Liver (tissue), 9 donors: Measurements from ENCODE around the gene STK36. TPM values are rescaled to one million over a fixed set of nuclear protein-coding genes. Genes with fewer than 3 reads are reported as not detected.

Experiments used
- DNase-seq: peaks from one replicate; pipeline ENCODE4 v3.0.0-alpha.2; 2017; ENCODE audit warnings: low spot score
- H3K27ac ChIP-seq, 2 donors: one replicate each; pipeline ENCODE4 v1.7.0; 2013; ENCODE audit warnings: inconsistent platforms in 2 of 2, low read length in 2 of 2, control low read depth in 1 of 2, low read depth in 1 of 2, mild to moderate bottlenecking in 1 of 2
- H3K27me3 ChIP-seq, 4 donors: one replicate each; pipeline versions ENCODE4 v1.6.1 to v1.7.0; 2013; ENCODE audit warnings: low read length in 3 of 4, inconsistent platforms in 1 of 4, mild to moderate bottlenecking in 1 of 4, moderate library complexity in 1 of 4; ENCODE audit not compliant: control insufficient read depth in 4 of 4, insufficient read depth in 4 of 4
- H3K36me3 ChIP-seq, 4 donors: one replicate each; pipeline versions ENCODE4 v1.6.1 to v1.7.0; 2013; ENCODE audit warnings: low read length in 3 of 4, mild to moderate bottlenecking in 3 of 4, low read depth in 1 of 4, moderate library complexity in 1 of 4; ENCODE audit not compliant: control insufficient read depth in 4 of 4, insufficient read depth in 3 of 4
- H3K4me1 ChIP-seq, 4 donors: one replicate each; pipeline versions ENCODE4 v1.6.1 to v1.7.0; 2013; ENCODE audit warnings: low read length in 3 of 4, mild to moderate bottlenecking in 3 of 4, moderate library complexity in 1 of 4; ENCODE audit not compliant: control insufficient read depth in 4 of 4, insufficient read depth in 4 of 4
- H3K4me3 ChIP-seq, 3 donors: one replicate each; pipeline versions ENCODE4 v1.6.1 to v1.7.0; 2013; ENCODE audit warnings: low read length in 3 of 3, control low read depth in 1 of 3, low read depth in 1 of 3, mild to moderate bottlenecking in 1 of 3
- H3K9ac ChIP-seq, 2 donors: one replicate each; pipeline ENCODE4 v1.7.0; 2013; ENCODE audit warnings: low read length in 2 of 2, mild to moderate bottlenecking in 2 of 2, moderate library complexity in 2 of 2, control low read depth in 1 of 2, low read depth in 1 of 2
- H3K9me3 ChIP-seq, 4 donors: one replicate each; pipeline versions ENCODE4 v1.6.1 to v1.7.0; 2013; ENCODE audit warnings: low read length in 3 of 4; ENCODE audit not compliant: control insufficient read depth in 4 of 4
- ATF3 ChIP-seq: IDR thresholded peaks from 2 replicates; pipeline ENCODE4 v1.6.1; 2016; ENCODE audit warnings: antibody characterized with exemption
- CTCF ChIP-seq: fragments of 150-350 bp; IDR thresholded peaks from 2 replicates; pipeline ENCODE4 v1.5.1; 2017; ENCODE audit warnings: improper control_type of control experiment, low read depth, low read length; ENCODE audit not compliant: missing input control
- EGR1 ChIP-seq, 2 donors: IDR thresholded peaks; 2 replicates each; pipeline ENCODE4 v1.6.1; 2016 to 2018; ENCODE audit warnings: antibody characterized with exemption in 2 of 2, low read depth in 2 of 2
- FOXA1 ChIP-seq: IDR thresholded peaks from 2 replicates; pipeline ENCODE4 v1.6.1; 2016; ENCODE audit warnings: antibody characterized with exemption
- FOXA2 ChIP-seq: IDR thresholded peaks from 2 replicates; pipeline ENCODE4 v1.6.1; 2016; ENCODE audit warnings: antibody characterized with exemption
- GABPA ChIP-seq, 2 donors: IDR thresholded peaks in 1 of 2; conservative IDR thresholded peaks in 1 of 2; 2 replicates each; pipeline ENCODE4 v1.6.1; 2016; ENCODE audit warnings: antibody characterized with exemption in 2 of 2, mild to moderate bottlenecking in 1 of 2, moderate library complexity in 1 of 2
- HNF4A ChIP-seq, 2 donors: conservative IDR thresholded peaks; 2 replicates each; pipeline ENCODE4 v1.6.1; 2016; ENCODE audit warnings: antibody characterized with exemption in 2 of 2, mild to moderate bottlenecking in 2 of 2
- HNF4G ChIP-seq: IDR thresholded peaks from 2 replicates; pipeline ENCODE4 v1.6.1; 2016; ENCODE audit warnings: antibody characterized with exemption
- JUND ChIP-seq, 2 donors: IDR thresholded peaks; 2 replicates each; pipeline ENCODE4 v1.6.1; 2016; ENCODE audit warnings: antibody characterized with exemption in 2 of 2
- MAX ChIP-seq: IDR thresholded peaks from 2 replicates; pipeline ENCODE4 v1.6.1; 2016; ENCODE audit warnings: antibody characterized with exemption
- NR2F2 ChIP-seq: IDR thresholded peaks from 2 replicates; pipeline ENCODE4 v1.6.1; 2016; ENCODE audit warnings: antibody characterized with exemption
- RAD21 ChIP-seq, 2 donors: IDR thresholded peaks; 2 replicates each; pipeline ENCODE4 v1.6.1; 2016; ENCODE audit warnings: antibody characterized with exemption in 2 of 2, mild to moderate bottlenecking in 2 of 2
- REST ChIP-seq: IDR thresholded peaks from 2 replicates; pipeline ENCODE4 v1.6.1; 2016; ENCODE audit warnings: antibody characterized with exemption, mild to moderate bottlenecking
- RXRA ChIP-seq, 2 donors: IDR thresholded peaks; 2 replicates each; pipeline ENCODE4 v1.6.1; 2017 to 2018; ENCODE audit warnings: antibody characterized with exemption in 2 of 2, mild to moderate bottlenecking in 1 of 2
- SP1 ChIP-seq: IDR thresholded peaks from 2 replicates; pipeline ENCODE4 v1.6.1; 2018; ENCODE audit warnings: antibody characterized with exemption, mild to moderate bottlenecking
- TAF1 ChIP-seq: conservative IDR thresholded peaks from 2 replicates; pipeline ENCODE4 v1.6.1; 2016; ENCODE audit warnings: antibody characterized with exemption, mild to moderate bottlenecking
- YY1 ChIP-seq: IDR thresholded peaks from 2 replicates; pipeline ENCODE4 v1.6.1; 2016; ENCODE audit warnings: antibody characterized with exemption, mild to moderate bottlenecking
- ZBTB33 ChIP-seq: IDR thresholded peaks from 2 replicates; pipeline ENCODE4 v1.6.1; 2016; ENCODE audit warnings: antibody characterized with exemption
- WGBS: extraction: QIAGEN DNeasy Blood & Tissue Kit; methylation state at CpG from one replicate; pipeline ENCODE4 v1.1.7; 2013; 5-methylcytosine and 5-hydroxymethylcytosine counted together
- polyA plus RNA-seq, 2 donors: library from polyadenylated mRNA; stranded (reverse) in 1 of 2; unstranded in 1 of 2; fragments of 200-250 nt in 1 of 2; fragments of >200 nt in 1 of 2; fragmentation: Nextera tagmentation in 1 of 2; extraction: Ambion mirVana in 1 of 2; gene quantifications; one replicate each; pipeline versions ENCODE4 v1.2.1 to v1.2.3, GENCODE V29; 2013 to 2015
- total RNA-seq, 2 donors: library from RNA; depleted of rRNA; stranded (reverse); fragments of >200 nt; gene quantifications; one replicate each; pipeline ENCODE4 v1.2.3, GENCODE V29; 2014
- donor health status: healthy.
- donor health status: healthy.
- donor health status: healthy.
- donor health status: healthy.
- donor health status: healthy.

Gene STK36
- total and polyA plus RNA-seq, 4 donors: 5.1 to 17.2 (median 7.0) TPM

- Histone ChIP-seq H3K9me3 (no peaks in the 10 kb centered on the region), H3K9ac (no peak overlapping the region), H3K27ac (no peak overlapping the region), H3K36me3 (peaks cover 10 to 15% (median 12%) of the 10 kb centered on the region in 4 donors), H3K4me1 (peaks cover 4 to 39% (median 15%) of the 10 kb centered on the region in 4 donors), H3K4me3 (no peak overlapping the region), H3K27me3 (no peaks in the 10 kb centered on the region)
- WGBS: 89% methylated on average over 2 of the region's 2 CpGs
- DNase-seq: no peak
- TF ChIP-seq HNF4A (conservative IDR thresholded peaks at IDR 0.05): no peak
- no peak for TF ChIP-seq ZBTB33
- TF ChIP-seq MAX: no peak
- TF ChIP-seq RAD21 (IDR thresholded peaks at IDR 0.05): no peak
- TF ChIP-seq RXRA (IDR thresholded peaks at IDR 0.05): no peak
- no peak for TF ChIP-seq JUND (IDR thresholded peaks at IDR 0.05)
- no peak for TF ChIP-seq FOXA2
- no peak for TF ChIP-seq YY1
- TF ChIP-seq SP1: no peak
- no peak for TF ChIP-seq FOXA1
- no peak for TF ChIP-seq EGR1 (IDR thresholded peaks at IDR 0.05; ENCODE audit: low read depth in 2 of 2)
- TF ChIP-seq GABPA (IDR thresholded peaks at IDR 0.05 in 1 of 2, conservative IDR thresholded peaks at IDR 0.05 in 1 of 2): no peak
- TF ChIP-seq NR2F2: no peak
- no peak for TF ChIP-seq TAF1
- TF ChIP-seq ATF3: no peak
- TF ChIP-seq CTCF: no peak
- no peak for TF ChIP-seq REST
- no peak for TF ChIP-seq HNF4G
Measured at GRCh38 chr2:218736531-218736930, 64.6 kb downstream of the STK36 start.
